ENCODE results near the gene GALNTL6.

- TF ChIP-seq, protein P1, sequence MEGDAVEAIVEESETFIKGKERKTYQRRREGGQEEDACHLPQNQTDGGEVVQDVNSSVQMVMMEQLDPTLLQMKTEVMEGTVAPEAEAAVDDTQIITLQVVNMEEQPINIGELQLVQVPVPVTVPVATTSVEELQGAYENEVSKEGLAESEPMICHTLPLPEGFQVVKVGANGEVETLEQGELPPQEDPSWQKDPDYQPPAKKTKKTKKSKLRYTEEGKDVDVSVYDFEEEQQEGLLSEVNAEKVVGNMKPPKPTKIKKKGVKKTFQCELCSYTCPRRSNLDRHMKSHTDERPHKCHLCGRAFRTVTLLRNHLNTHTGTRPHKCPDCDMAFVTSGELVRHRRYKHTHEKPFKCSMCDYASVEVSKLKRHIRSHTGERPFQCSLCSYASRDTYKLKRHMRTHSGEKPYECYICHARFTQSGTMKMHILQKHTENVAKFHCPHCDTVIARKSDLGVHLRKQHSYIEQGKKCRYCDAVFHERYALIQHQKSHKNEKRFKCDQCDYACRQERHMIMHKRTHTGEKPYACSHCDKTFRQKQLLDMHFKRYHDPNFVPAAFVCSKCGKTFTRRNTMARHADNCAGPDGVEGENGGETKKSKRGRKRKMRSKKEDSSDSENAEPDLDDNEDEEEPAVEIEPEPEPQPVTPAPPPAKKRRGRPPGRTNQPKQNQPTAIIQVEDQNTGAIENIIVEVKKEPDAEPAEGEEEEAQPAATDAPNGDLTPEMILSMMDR (IDR thresholded peaks at IDR 0.05): no peak
- TF ChIP-seq EP300 (IDR thresholded peaks at IDR 0.05): no peak
Measured at GRCh38 chr4:172656055-172656454, 842.9 kb downstream of the GALNTL6 start.

Data from stomach (tissue), 4 donors.